Thymus (tissue), 11 donors: Measurements from ENCODE around the gene BEAN1. TPM values are rescaled to one million over a fixed set of nuclear protein-coding genes. Genes with fewer than 3 reads are reported as not detected.
A peak's percentile ranks its signal among the peaks of the same experiment; 100 is the strongest.

Source experiments
- DNase-seq, 9 donors: peaks; one replicate each; pipeline ENCODE4 v3.0.0-alpha.2; 2013; ENCODE audit warnings: low spot score in 9 of 9, low read depth in 6 of 9, missing footprints in 1 of 9
- H3K27ac ChIP-seq, 2 donors: one replicate each; pipeline ENCODE4 v1.5.1; 2013; ENCODE audit warnings: control low read depth in 1 of 2, low read depth in 1 of 2, low read length in 1 of 2, mild to moderate bottlenecking in 1 of 2, moderate library complexity in 1 of 2
- H3K27me3 ChIP-seq, 2 donors: one replicate each; pipeline ENCODE4 v1.5.1; 2013; ENCODE audit warnings: low read length in 1 of 2; ENCODE audit not compliant: control insufficient read depth in 2 of 2, insufficient read depth in 1 of 2
- H3K36me3 ChIP-seq, 2 donors: one replicate each; pipeline ENCODE4 v1.5.1; 2013; ENCODE audit warnings: low read length in 1 of 2, mild to moderate bottlenecking in 1 of 2, moderate library complexity in 1 of 2; ENCODE audit not compliant: control insufficient read depth in 2 of 2, insufficient read depth in 2 of 2
- H3K4me1 ChIP-seq, 2 donors: one replicate each; pipeline ENCODE4 v1.5.1; 2013; ENCODE audit warnings: low read length in 2 of 2; ENCODE audit not compliant: control insufficient read depth in 2 of 2, insufficient read depth in 2 of 2
- H3K4me3 ChIP-seq, 2 donors: one replicate each; pipeline ENCODE4 v1.5.1; 2013; ENCODE audit warnings: low read length in 2 of 2, control low read depth in 1 of 2, mild to moderate bottlenecking in 1 of 2
- H3K9me3 ChIP-seq, 2 donors: one replicate each; pipeline ENCODE4 v1.5.1; 2013; ENCODE audit warnings: low read length in 1 of 2, mild to moderate bottlenecking in 1 of 2; ENCODE audit not compliant: control insufficient read depth in 2 of 2, insufficient read depth in 1 of 2
- WGBS: extraction: QIAGEN DNeasy Blood & Tissue Kit; methylation state at CpG from one replicate; pipeline ENCODE4 v1.1.7; 2013; 5-methylcytosine and 5-hydroxymethylcytosine counted together
- polyA plus RNA-seq: library from polyadenylated mRNA; stranded (reverse); fragments of 200-250 nt; gene quantifications from one replicate; pipeline ENCODE4 v1.2.3, GENCODE V29; 2013
- total RNA-seq: library from RNA; stranded (reverse); fragments of 120-200 nt; gene quantifications from one replicate; pipeline ENCODE4 v1.2.4, GENCODE V29; 2013
- donor health status: healthy.

The BEAN1 gene
- total and polyA plus RNA-seq, 2 donors: 0.05 to 0.25 TPM

DNA sequence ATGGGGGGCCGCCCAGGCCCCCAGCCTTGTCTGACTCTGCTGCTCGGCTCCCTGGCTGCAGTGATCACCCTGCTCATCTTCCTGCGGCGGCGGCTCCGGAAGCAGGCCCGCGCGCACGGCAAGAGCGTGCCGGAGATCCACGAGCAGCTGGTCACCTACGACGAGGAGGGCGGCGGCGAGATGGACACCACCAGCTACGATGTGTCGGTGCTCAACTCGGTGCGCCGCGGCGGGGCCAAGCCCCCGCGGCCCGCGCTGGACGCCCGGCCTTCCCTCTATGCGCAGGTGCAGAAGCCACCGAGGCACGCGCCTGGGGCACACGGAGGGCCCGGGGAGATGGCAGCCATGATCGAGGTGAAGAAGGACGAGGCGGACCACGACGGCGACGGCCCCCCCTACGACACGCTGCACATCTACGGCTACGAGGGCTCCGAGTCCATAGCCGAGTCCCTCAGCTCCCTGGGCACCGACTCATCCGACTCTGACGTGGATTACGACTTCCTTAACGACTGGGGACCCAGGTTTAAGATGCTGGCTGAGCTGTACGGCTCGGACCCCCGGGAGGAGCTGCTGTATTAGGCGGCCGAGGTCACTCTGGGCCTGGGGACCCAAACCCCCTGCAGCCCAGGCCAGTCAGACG is 24.4 kb upstream of the BEAN1 start:
- WGBS: 97% methylated on average over 61 of the region's 61 CpGs
- Histone ChIP-seq H3K36me3 (no peaks in the 10 kb centered on the region), H3K9me3 (no peaks in the 10 kb centered on the region), H3K4me1 (peaks cover 0 to 7% of the 10 kb centered on the region in 2 donors), H3K4me3 (no peak overlapping the region), H3K27me3 (peaks cover 2 to 22% of the 10 kb centered on the region in 2 donors), H3K27ac (no peak overlapping the region)
- no peak for DNase-seq

DNA sequence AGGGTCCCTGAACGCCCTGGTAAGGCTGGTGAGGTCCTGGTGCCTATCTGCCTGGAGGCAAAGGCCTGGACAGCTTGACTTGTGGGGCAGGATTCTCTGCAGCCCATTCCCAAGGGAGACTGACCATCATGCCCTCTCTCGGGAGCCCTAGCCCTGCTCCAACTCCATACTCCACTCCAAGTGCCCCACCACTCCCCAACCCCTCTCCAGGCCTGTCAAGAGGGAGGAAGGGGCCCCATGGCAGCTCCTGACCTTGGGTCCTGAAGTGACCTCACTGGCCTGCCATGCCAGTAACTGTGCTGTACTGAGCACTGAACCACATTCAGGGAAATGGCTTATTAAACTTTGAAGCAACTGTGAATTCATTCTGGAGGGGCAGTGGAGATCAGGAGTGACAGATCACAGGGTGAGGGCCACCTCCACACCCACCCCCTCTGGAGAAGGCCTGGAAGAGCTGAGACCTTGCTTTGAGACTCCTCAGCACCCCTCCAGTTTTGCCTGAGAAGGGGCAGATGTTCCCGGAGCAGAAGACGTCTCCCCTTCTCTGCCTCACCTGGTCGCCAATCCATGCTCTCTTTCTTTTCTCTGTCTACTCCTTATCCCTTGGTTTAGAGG is 23.5 kb upstream of the BEAN1 start:
- Histone ChIP-seq H3K36me3 (no peaks in the 10 kb centered on the region), H3K27ac (no peak overlapping the region), H3K27me3 (peaks cover 2 to 22% of the 10 kb centered on the region in 2 donors), H3K4me1 (peaks cover 4 to 16% of the 10 kb centered on the region in 2 donors), H3K9me3 (no peaks in the 10 kb centered on the region), H3K4me3 (no peak overlapping the region)
- DNase-seq: no peak
- 87% methylated on average over 5 of the region's 5 CpGs for WGBS

DNA sequence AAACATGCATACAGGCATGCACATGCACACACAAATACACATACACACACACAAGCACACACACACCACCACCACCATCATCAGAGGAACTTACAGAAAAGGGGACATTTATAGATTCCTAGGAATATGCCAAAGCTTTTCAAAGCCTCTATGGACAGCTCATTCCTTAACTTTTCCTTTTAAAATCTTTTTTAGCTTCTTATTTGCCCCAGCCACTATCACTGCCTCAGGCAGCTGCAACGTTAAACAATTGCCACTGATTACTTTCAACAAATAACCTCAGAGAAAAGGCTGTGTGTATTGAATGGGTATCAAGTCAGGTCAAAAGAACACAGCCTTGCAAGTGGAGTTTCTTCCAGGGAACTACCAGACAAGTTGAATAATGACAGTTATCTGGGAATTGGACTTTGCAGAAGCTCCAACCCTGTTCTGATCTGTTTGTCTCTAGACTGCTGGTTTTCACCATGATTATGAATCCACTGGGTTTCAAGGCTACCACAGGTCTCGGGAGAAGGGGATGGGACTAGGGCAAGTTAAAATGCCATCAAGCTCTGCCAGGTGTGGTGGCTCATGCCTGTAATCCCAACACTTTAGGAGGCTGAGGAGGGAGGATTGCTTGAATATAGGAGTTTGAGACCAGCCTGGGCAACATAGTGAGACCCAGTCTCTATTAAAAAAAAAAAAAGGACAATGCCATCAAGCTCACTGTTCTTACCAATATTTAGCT is 21.9 kb upstream of the BEAN1 start:
- over 99% methylated on average over 2 of the region's 2 CpGs for WGBS
- DNase-seq: no peak
- peaks cover 4 to 18% of the 10 kb centered on the region in 2 donors for H3K4me1 ChIP-seq
- H3K27ac ChIP-seq: no peak overlapping the region
- peaks cover 2 to 22% of the 10 kb centered on the region in 2 donors for H3K27me3 ChIP-seq
- H3K36me3 ChIP-seq: no peaks in the 10 kb centered on the region
- no peak overlapping the region for H3K4me3 ChIP-seq
- no peaks in the 10 kb centered on the region for H3K9me3 ChIP-seq

DNA sequence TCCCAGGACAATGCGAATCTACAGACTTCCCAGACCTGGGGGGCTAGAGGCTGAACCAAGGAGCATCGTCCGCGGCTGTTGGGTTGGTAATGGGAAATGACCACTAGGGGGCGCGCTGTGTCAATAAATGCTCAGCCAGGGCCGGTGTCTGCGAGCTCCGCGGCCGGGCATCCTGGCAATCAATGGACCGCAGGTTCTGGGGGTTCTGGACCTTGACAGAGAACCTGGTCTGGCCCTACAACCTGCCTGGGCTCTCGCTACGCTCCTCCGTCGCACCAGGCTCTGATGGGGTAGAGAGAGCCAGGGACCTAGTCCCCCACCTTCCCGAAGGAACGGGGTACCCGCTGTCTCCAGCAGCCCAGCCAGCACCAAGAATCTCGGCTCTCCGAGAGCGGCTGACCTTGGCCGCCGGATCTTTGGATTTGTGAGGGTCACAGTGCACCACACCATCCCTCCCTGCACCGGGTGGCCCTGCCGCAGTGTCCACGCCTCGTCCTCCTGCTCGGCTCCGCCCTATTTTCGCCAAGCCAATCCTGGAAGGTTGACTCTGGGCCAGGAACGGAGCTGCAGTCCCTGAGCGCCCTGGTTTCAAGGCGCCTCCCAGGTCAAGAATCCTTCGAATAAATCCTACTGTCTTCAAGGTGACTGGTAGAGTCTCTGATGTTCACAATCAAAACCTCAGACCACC is 20.4 kb upstream of the BEAN1 start:
- DNase-seq: peak; percentile 58 to 89 (median 75)
- Histone ChIP-seq H3K4me1 (peaks cover 4 to 18% of the 10 kb centered on the region in 2 donors), H3K27ac (no peak overlapping the region), H3K36me3 (no peaks in the 10 kb centered on the region), H3K4me3 (peak overlapping the region; percentile 54), H3K9me3 (no peaks in the 10 kb centered on the region), H3K27me3 (peaks cover 2 to 22% of the 10 kb centered on the region in 2 donors)
- WGBS: 3% methylated on average over 35 of the region's 35 CpGs

DNA sequence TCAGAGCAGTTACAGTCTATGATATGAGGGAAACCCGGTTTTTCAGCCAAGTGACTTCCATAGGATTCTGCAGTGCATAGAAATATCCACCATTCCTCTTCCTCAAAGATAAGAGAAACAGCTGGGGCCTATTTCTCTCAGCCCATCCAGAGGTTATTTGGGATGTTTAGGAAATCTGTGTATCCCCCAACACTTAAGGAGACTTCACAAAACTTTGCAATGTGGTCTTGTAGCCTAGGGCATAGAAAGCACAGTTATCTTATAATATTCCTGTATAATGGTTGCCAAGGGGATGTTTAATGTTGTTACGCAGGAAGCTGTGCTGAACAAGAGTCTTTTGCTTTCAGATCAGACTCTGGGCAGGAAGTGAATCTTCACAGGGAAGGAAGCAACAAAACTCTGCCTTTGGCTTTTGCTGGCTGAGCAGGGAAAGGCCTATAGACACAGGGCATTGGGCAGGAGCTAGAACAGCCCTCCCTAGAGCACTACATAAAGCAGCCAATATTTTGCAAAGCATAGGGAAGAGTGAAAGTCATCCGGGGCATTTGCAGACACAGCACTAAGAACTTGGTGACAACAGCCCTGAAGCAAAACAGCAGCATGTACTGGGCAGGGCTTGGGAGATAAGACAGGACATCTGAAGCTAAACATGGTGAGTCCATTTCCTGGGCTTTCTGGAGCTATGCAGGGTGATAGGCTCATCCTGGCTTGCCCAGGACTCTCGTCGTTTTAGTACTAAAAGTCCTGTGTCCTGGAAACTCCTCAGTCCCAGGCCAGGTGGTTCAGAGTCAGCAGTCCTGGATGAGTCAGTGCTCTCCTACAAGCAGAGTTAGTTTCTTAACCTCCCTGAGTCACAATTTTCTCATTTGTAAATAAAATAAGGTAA is 18.7 kb upstream of the BEAN1 start:
- peak overlapping the region; percentile 20 to 24 for H3K4me3 ChIP-seq
- peaks cover 2 to 19% of the 10 kb centered on the region in 2 donors for H3K27me3 ChIP-seq
- peak overlapping the region; percentile 58 to 68 for H3K27ac ChIP-seq
- H3K9me3 ChIP-seq: no peaks in the 10 kb centered on the region
- H3K36me3 ChIP-seq: no peaks in the 10 kb centered on the region
- peak in 8 of 9 donors; percentile 29 to 83 (median 55) for DNase-seq
- peaks cover 4 to 18% of the 10 kb centered on the region in 2 donors for H3K4me1 ChIP-seq
- WGBS: 70% methylated on average over 5 of the region's 5 CpGs

DNA sequence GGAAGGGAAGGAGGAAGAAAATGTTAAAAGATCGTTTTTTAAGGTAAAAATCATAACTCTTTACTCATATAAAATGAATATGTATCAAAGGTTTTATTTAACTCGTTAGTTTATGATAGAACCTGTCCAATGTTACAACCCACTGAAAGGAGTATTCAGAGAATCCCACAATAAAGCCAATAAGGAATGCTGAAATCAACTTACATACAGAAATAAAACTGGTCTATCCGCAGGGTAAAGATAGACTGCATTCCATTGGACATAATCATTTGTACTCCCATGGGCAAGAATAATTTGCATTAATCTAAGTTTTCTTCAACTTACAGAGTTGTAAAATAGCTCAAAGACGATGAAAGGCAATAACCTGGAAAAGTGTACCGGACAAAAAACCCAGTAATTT is 17.9 kb upstream of the BEAN1 start:
- WGBS: 94% methylated on average over 5 of the region's 5 CpGs
- Histone ChIP-seq H3K27me3 (peaks cover 2 to 17% of the 10 kb centered on the region in 2 donors), H3K4me1 (peaks cover 4 to 18% of the 10 kb centered on the region in 2 donors), H3K27ac (no peak overlapping the region), H3K9me3 (no peaks in the 10 kb centered on the region), H3K4me3 (no peak overlapping the region), H3K36me3 (no peaks in the 10 kb centered on the region)
- no peak for DNase-seq

DNA sequence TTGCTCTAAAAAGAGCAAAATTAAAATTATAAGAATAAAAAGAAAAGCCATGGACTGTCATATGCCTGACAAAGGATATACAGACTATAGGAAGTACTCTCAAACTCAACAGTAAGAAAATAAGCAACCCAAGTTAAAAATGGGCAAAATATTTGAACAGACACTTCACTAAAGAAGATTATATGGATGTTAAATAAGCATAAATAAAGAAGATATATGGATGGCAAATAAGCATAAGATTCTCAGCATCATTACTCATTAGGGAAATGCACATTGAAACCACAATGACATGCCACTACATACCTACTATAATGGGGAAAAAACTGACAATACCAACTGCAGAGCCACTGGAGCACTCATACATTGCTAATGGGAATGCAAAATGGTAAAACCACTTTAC is 14.9 kb upstream of the BEAN1 start:
- H3K27ac ChIP-seq: no peak overlapping the region
- H3K4me1 ChIP-seq: peaks cover 4 to 10% of the 10 kb centered on the region in 2 donors
- H3K27me3 ChIP-seq: no peaks in the 10 kb centered on the region
- H3K9me3 ChIP-seq: no peaks in the 10 kb centered on the region
- H3K4me3 ChIP-seq: no peak overlapping the region
- no peaks in the 10 kb centered on the region for H3K36me3 ChIP-seq
- no peak for DNase-seq

DNA sequence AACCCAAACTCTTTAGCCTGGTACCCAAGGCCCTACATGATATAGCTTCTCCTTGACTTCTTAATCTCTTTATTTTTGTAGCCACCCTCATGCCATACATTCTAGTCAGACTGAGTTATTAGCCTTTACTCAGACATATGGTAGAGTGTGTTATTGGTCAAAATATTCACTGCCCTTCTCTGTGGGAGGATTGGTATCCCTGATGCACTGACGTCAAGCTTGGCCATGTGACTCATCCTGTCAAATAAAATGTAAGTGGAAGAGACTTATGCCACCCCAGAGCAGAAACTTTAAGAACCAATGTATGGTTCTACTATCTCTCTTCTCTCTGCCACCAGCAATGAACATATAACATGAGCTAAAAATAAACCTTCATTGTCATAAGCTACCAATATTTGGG is 12.2 kb upstream of the BEAN1 start:
- H3K27me3 ChIP-seq: peaks cover 0 to 5% of the 10 kb centered on the region in 2 donors
- no peak for DNase-seq
- H3K4me3 ChIP-seq: no peak overlapping the region
- 90% methylated on average over 1 of the region's 1 CpG for WGBS
- H3K9me3 ChIP-seq: no peaks in the 10 kb centered on the region
- H3K36me3 ChIP-seq: no peaks in the 10 kb centered on the region
- H3K4me1 ChIP-seq: no peaks in the 10 kb centered on the region
- no peak overlapping the region for H3K27ac ChIP-seq
